KBM-7 (cell line): Measurements from ENCODE around the gene ZNF488.

Experiments used
- DNase-seq: peaks from one replicate; pipeline ENCODE4 v3.0.0-alpha.2; 2015
- in situ Hi-C: fragments of 300-500 bp; cut with MboI; formaldehyde crosslinking; loops from 2 replicates; pipeline ENCODE4 v1.14.3; 2020; ENCODE audit warnings: low sequenced_read_pairs, low pct_unique_long_range_greater_than_20kb, mixed read lengths

The ZNF488 gene

GRCh38 chr10:47410862-47411261, 26.8 kb upstream of the ZNF488 start:
- DNase-seq, result no peak
- in situ Hi-C loops, result no loop called here

- DNase-seq, result no peak
- in situ Hi-C loops, result no loop called here
Measured at GRCh38 chr10:47410271-47410670, 26.2 kb upstream of the ZNF488 start.

DNA sequence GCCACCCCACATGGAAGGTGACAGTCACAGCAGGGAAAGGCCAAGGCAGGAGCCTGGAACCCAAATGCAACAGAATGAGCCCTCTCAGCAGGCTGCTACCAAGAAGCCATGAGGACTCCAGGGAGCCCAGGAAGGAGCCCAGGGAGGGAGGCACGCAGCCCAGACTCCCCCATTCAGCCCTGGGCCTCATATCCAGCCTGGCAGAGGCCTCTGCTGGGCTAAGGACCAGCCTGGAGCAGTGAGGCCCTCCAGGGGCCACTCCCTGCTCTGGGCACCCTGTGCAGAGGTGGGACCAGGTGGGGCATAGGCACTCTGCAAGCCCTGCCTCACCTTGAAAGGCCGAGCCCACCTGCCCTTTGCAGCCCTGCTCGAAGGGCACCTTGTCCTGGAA, 25.8 kb upstream of the ZNF488 start:
- no peak for DNase-seq

GRCh38 chr10:47409171-47409865, 25.2 kb upstream of the ZNF488 start:
- no peak for DNase-seq
- in situ Hi-C loops, result no loop called here

More for the DNA sequence above, 25.8 kb upstream of the ZNF488 start:
- in situ Hi-C loops, result no loop called here

- no peak for DNase-seq
- in situ Hi-C loops, result no loop called here
Measured at GRCh38 chr10:47408606-47409005, 24.5 kb upstream of the ZNF488 start.

DNA sequence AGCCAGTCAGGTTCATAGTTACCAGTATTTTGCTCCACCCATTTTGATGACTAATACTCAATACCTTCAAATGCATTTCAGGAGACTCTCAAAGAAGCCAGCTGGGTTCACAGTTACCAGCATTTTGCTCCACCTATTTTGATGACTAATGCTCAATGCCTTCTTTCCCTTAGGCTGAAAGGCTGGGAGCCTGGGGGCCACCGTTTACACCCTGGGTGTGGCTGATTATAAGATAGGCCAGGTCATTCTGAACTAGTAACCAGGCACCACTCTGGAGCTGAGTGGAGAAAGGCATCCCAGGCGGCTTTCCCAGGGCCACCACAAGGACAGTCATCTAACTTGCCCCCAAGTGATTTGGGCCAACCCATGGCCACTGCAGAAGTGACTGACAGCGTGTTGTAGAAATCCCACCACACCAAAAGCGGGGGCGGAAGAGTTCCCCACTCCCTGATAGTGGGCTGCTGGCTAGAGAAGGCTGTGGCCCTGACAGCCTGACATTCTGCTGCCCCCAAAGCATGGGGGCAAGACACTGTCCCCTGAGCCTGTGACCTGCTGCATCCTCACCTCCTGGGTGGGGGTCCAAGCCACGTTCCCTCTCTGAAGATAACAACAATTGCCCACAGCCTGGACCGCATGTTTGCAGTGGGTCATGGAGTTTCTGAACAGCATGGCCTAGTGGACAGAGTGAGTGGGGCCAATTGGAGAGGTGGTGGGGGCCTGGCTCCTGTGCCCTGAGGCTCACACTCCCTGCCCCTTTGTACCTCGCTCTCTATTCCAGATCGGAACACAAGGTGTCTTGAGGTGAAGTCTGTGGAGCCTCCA, 23.0 kb upstream of the ZNF488 start:
- in situ Hi-C loops, result no loop called here
- DNase-seq, result no peak

- in situ Hi-C loops, result no loop called here
- no peak for DNase-seq
Measured at GRCh38 chr10:47406548-47406869, 22.4 kb upstream of the ZNF488 start.

DNA sequence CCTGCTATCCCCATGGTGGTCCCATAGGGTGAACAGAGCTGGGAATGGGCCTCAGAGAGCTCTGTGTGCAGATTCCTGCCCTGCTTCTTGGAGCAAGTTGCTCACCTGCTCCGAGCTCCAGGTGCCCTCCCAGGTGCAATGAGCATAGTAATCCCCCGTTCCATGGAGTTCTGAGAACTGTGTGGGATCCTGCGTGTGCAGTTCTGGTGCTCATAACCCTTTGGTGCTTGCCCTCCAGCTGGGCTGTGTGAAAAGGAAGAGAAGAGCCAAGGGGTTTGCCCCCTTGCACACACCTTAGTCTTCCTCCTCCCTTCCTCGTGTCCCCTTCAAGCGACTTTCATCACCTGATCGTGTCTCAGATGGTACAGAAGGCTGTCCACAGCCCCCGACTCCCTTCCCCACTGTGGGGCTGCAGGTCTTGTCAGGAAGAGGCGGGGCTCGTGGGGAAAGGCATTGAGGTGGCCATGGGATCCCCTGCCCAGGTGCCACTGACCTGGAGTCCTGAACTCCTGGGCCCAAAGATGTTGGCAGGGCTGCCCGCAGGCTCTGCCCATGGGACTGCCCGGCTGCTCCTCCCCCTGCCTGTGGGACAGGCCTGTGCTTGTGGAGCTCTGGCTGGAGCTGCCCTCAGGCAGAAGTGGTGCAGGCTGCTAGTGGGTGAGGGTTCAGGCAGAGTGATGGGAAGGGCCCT, 21.9 kb upstream of the ZNF488 start:
- in situ Hi-C loops, result no loop called here
- DNase-seq, result no peak

DNA sequence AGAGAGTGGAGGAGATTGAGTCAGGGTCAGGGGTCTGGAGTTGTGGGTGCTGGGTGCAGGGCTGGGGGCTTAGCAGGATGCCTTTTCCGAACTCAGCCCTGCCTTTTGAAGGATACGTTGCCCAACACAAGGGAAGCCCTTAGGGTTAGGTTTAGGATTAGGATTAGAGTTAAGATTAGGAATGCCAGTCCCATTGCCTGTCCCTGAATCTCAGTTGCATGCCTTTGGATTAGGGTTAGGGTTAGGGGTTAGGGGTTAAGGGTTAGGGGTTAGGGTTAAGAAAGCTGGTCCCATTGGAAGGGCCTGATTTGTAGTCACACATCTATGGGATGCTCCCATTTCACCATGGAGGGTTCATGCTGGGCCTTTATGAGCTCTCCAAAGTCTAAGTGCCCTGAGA, 20.8 kb upstream of the ZNF488 start:
- in situ Hi-C loops, result no loop called here
- no peak for DNase-seq

DNA sequence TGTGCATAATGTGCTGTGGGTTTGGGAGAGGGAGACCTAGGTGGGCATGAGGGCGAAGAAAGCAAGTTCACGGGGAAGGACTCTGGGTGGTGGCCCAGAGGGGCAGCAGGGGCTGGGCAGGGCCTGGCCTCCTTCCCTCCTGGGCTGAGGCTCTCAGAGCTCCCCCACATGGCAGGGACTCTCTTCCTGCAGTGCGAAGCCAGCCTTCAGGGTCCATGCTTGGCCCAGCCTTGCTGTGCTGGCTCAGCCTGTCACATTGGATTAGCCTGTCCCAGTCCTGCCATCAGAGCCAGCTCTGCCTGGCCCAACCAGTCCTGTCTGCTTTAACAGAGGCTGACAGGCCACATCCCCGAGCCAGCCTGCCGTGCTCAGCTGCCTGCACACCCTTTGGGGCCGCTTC, 20.4 kb upstream of the ZNF488 start:
- in situ Hi-C loops, result no loop called here
- DNase-seq, result no peak

DNA sequence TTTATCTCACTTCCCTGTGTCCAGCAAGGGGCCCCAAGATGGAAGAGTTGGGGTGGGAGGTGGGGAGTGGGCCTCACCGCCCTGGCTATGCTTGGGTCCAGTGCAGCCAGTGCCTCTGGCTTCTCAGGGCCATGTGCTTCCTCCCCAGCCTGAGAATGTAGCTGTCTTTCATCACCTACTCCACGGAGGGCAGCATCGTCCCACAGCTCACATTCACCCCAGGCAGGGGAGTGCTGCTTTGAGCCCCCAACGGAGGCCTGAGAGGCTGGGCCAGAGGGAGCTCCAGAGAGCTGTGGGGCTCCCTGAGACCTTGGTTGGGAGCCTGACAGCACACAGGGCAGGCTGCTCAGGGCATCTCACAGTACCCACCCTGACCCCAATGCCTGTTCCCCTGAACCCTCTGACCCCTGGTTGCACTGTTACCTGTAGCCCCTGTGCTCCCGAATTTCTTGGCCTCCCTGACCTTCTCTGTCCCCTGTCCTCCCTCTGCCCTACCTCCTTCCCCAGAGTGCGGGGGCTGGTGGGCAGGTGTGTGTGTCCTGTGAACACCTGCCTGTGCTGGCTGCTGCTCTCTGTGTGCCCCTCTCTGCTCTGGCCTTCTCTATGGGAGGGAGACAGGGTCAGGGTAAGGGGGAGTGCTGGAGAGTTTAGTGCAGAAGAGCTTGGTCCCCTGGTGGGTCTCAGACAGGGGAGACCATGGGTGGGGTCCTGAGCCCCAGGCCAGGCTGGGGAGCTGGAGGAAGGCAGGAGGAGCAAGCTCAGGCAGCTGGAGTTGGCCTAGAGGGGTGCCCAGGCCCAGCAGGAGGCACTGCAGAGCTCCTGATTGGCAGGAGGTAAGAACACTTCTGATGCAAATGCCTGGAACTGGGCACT, 19.6 kb upstream of the ZNF488 start:
- DNase-seq, result no peak
- in situ Hi-C loops, result no loop called here

DNA sequence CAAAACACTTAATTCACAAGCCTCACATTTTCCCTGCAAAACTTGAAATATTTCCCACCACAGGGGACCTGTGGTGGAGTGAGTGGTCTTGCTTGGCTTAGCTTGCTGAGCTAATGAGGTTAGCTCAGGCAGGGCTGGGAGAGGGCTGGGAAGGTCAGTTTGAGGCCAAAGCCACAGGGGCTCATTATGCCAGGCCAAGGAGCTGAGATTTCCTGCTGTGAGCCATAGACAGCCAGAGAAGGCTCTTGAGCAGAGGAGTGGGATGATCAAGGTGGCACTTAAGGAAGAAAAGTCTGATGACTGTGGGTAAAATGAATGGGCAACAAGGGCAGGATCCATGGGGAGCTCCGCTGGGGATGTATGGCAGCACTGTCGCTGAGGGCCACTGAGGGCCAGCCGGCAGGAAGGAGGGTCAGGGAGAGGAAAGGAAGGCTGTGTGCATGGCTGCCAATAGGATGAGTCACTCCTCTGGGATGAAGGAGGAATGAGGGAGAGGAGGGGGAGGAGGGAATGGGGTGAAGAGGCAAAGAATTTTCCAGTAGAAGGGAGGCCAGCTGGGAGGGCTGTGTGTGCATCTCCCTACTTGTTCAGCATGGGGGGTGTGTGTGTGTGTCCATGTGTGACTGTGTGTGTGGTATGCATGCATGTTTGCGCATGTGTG, 18.7 kb upstream of the ZNF488 start:
- in situ Hi-C loops, result no loop called here
- DNase-seq, result no peak

GRCh38 chr10:47401874-47402640, 18.0 kb upstream of the ZNF488 start:
- DNase-seq, result no peak
- in situ Hi-C loops, result no loop called here

DNA sequence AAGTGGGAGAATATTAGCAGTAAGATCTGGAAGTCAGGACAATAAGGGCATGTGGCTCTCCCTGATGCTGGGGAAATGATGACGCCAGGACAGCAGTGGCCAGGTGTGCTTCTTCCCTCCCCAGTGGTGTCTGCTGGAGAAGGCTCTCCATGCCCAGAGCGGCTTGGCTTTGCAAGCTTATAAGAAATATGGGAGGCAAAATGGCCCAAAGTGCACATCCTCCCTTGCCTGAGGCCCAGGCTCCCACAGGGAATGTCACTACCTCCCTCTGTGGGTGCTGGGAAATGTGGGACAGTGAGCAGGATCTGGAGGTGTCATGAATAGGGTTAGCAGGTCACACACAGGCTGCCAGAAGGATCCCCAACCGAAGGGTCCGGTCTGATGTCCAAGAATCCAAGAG, 17.1 kb upstream of the ZNF488 start:
- in situ Hi-C loops, result no loop called here
- DNase-seq, result no peak

GRCh38 chr10:47400786-47401185, 16.7 kb upstream of the ZNF488 start:
- no peak for DNase-seq
- in situ Hi-C loops, result no loop called here

DNA sequence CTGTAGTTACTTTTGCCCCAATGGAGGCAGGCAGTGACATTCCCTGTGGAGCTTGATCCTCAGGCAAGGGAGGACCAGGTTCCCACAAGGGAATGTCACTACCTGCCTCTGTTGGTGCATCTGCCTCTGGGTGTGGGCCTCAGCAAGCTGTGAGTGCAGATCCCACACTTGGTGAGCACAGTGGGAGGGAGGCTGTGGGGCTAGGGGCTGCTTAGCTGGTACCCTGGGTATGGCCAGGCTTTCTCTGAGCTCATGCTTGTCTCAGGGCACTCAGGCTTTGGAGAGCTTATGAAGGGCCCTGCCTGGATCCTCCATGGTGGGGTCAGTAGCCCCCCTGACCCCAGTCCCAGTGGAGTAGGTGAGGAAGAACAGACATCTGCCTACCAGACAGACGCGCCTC, 16.2 kb upstream of the ZNF488 start:
- in situ Hi-C loops, result no loop called here
- no peak for DNase-seq

DNA sequence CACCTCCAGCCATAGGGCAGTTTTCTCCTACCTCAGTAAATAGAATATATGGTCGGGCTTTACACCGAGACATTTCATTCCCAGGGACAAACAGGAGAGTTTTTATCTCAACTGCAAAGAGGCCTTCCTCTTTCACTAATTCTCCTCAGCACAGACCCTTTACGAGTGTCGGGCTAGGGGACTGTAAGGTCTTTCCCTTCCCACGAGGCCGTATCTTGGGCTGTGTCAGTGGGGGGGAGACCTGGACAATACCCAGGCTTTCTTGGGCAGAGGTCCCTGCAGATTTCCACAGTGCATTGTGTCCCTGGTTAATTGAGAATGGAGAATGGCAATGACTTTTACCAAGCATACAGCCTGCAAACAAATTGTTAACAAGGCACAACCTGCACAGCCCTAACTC, 13.2 kb upstream of the ZNF488 start:
- in situ Hi-C loops, result no loop called here
- no peak for DNase-seq

- DNase-seq, result no peak
- in situ Hi-C loops, result no loop called here
Measured at GRCh38 chr10:47396311-47396717, 12.2 kb upstream of the ZNF488 start.
